SH-SY5Y (cell line): ENCODE measurements around the gene NOB1.

Experiments
- GATA2 ChIP-seq: IDR thresholded peaks from 2 replicates; pipeline ENCODE4 v1.6.1; 2011; ENCODE audit warnings: mild to moderate bottlenecking, low read depth, low read length
- GATA3 ChIP-seq: IDR thresholded peaks from 2 replicates; pipeline ENCODE4 v1.6.1; 2011; ENCODE audit warnings: low read depth, mild to moderate bottlenecking, low read length, moderate library complexity

Gene NOB1

GRCh38 chr16:69741951-69742904, 12.5 kb downstream of the NOB1 start:
- TF ChIP-seq GATA3 (no peak), GATA2 (no peak)

GRCh38 chr16:69741519-69741918, 13.2 kb downstream of the NOB1 start:
- TF ChIP-seq GATA2 (no peak), GATA3 (no peak)

- TF ChIP-seq GATA2 (no peak), GATA3 (no peak)
Measured at GRCh38 chr16:69732101-69732500, 22.6 kb downstream of the NOB1 start.

- no peak for TF ChIP-seq GATA2
- no peak for TF ChIP-seq GATA3
Measured at GRCh38 chr16:69727916-69728270, 26.8 kb downstream of the NOB1 start.

GRCh38 chr16:69726313-69727060, 28.2 kb downstream of the NOB1 start, which contains the start of gene NQO1:
Gene NQO1 (minus strand): TSS chr16:69726560. CDS start chr16:69726439, 121 bp downstream.
- TF ChIP-seq GATA2 = no peak
- no peak for TF ChIP-seq GATA3

- TF ChIP-seq GATA2 = no peak
- no peak for TF ChIP-seq GATA3
Measured at GRCh38 chr16:69725480-69726312, 29.0 kb downstream of the NOB1 start.

- TF ChIP-seq GATA3 (no peak), GATA2 (no peak)
Measured at GRCh38 chr16:69724981-69725479, 29.7 kb downstream of the NOB1 start.

GRCh38 chr16:69724414-69724873, 30.3 kb downstream of the NOB1 start:
- no peak for TF ChIP-seq GATA2
- no peak for TF ChIP-seq GATA3

GRCh38 chr16:69721441-69721957, 33.2 kb downstream of the NOB1 start:
- TF ChIP-seq GATA2 (no peak), GATA3 (no peak)

GRCh38 chr16:69720822-69721430, 33.8 kb downstream of the NOB1 start:
- TF ChIP-seq GATA3 = no peak
- no peak for TF ChIP-seq GATA2

GRCh38 chr16:69718111-69718764, 36.5 kb downstream of the NOB1 start:
- TF ChIP-seq GATA2 (no peak), GATA3 (no peak)

GRCh38 chr16:69717066-69717465, 37.7 kb downstream of the NOB1 start:
- no peak for TF ChIP-seq GATA2
- no peak for TF ChIP-seq GATA3
